NOMO-1 treated with DMSO at 0.1 percent for 48 hours (cell line): ENCODE measurements around the gene FAM227B.
"Not testable (repeated sequence)": the region's sequence is repeated elsewhere in the genome, so short reads cannot be mapped to it uniquely, and the experiment has no call there.

Source experiments
- DNase-seq: peaks from one replicate; lab custom pipeline; 2025; ENCODE audit not compliant: unreplicated experiment; lab: John Stamatoyannopoulos, UW

Gene FAM227B

GRCh38 chr15:49441356-49441755 lies 179.3 kb downstream of the FAM227B start:
- DNase-seq: no peak

DNA sequence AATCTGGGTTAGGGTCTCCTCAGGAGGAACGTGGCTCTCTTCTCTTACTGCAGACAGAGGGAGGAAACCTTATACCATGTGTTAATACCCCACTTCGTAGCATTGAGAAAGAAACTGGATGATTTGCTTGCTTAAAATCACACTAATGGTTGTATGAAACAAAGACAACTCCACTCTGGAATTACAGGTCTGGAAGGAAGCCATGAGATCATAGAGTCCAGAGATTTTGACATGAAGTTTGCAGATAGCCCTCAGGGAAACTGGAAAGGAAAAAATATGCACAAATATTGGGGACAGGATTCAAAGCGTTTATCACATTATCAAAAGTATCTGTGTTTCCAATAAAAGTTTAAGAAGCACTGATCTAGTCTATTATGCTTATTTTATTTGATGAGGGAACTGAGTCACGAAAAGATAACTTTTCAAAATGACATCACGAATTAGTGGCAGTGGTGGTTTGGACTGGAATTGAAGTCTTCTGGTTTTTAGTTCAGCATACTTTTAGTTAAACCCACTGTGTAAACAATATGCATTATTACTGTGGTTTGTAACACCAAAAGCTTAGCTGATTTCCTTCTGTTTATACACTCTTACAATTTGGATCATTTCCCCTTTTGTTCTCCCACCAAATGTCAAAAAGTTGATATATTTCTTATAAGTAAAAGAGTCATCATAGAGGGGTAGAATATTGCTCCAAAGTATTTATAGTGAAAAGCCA lies 180.8 kb downstream of the FAM227B start:
- peak; percentile 83 for DNase-seq

GRCh38 chr15:49438962-49439631 lies 181.5 kb downstream of the FAM227B start:
- DNase-seq: peak; percentile 93

GRCh38 chr15:49436751-49437150 lies 183.9 kb downstream of the FAM227B start:
- no peak for DNase-seq

DNA sequence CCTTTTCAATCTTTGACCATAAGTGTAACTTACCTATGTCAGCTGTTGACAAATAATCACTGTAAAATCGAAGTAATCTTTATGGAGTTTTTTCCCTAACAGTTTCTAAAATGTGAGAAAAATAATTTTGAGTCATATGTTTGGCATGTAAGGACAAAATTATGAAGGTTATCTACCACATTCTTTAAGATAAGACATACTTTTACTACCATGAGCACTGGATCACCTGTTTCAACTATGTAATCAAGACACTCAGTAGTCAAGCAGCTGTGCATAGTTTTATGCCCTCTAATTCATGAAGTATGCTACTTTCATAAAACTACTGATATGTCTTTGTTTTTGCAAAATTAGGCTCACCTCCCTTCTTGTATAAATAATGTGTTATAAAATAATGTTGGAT lies 185.4 kb downstream of the FAM227B start:
- DNase-seq: no peak

DNA sequence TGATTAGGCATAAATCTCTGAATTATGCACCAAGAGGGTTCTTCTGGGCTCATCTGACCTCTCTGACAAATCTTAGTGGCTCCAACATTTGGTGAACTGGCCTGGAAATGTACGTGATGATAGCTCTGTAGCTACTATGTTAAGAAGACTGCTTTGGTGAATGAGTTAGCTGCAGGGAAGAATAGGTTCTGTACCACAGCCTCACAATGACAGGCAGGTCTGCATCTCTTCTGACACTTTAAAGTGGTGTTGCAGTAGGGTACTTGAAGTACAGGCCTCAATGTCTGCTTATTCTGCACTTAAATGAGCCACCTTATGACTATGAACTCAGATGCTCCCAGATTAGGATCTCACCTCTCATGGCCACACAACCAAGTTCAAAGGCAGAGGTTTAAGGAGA lies 190.6 kb downstream of the FAM227B start:
- no peak for DNase-seq

DNA sequence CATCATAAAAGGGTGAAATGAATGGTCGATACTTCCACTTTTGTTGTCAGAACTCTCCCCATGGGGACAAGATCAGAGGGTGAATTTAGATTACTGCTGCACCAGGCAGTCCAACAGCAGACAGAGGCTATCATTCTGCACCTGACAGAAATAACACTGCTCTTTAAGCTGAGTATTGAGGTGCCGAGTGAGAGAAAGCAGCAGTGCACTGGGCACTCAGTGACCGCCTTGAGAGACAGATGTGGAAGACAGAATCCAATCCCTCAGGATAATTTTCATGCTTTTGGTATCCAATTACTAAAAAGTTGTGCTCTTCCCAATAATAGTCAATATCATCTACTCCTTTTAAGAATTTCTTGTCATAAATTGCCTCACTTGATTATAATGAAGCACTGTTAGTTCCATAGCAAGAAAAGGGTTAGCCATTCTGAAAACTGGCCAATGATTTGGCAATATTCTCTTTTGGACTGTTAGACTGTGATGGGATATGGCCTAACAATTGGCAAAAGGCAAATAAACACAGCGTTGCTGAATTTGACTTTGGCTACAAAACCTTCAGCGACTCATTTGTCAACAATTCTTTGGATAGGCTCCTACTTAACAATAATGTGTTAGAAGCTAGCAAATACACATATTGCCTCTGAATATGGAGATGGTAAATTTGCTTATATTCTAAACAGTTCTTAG lies 192.1 kb downstream of the FAM227B start:
- no peak for DNase-seq

- no peak for DNase-seq
Measured at GRCh38 chr15:49427372-49427771, 193.2 kb downstream of the FAM227B start.

DNA sequence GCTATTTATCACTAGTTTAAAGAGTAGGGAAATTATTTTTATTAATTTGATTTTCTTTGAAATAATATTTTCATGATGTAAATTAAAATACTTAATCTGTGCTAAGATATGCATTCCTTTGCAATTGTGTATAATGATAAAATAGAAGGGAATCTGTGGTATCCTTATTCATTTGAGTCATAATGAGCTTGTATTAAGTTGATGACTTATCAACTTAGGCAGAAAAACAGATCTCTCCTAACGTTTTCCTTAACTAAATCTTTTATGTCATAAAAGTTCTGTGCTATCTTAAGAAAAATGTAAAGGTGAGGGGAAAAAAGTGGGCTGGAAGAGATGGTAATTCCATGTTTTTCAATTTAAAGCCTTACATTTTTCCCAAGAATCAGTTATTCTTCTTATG lies 195.7 kb downstream of the FAM227B start:
- DNase-seq: no peak

GRCh38 chr15:49423901-49424550 lies 196.6 kb downstream of the FAM227B start:
- no peak for DNase-seq

GRCh38 chr15:49423021-49423420 lies 197.6 kb downstream of the FAM227B start, which contains the start of gene FGF7:
Gene FGF7 (plus strand): TSS chr15:49423242. CDS start chr15:49424298, 1,056 bp downstream.
- no peak for DNase-seq

DNA sequence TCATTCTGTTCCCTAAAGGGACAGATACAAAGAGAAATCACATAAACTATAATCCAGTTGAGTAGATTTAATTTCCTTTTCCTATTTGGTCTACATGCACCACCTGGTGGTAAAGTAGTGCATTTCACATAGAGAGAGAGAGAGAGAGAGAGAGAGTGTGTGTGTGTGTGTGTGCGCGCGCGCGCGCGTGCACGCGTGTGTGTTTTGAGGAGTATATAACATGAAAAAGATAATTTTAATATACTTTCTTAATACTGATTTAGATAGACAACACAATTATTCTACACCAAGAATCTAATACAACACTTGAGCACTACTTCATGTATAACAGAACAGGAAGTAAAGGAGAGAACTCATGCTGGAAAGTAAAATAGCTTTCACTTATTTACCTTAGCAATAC lies 198.6 kb downstream of the FAM227B start:
- no peak for DNase-seq

GRCh38 chr15:49418811-49419210 lies 201.8 kb downstream of the FAM227B start:
- DNase-seq: no peak

DNA sequence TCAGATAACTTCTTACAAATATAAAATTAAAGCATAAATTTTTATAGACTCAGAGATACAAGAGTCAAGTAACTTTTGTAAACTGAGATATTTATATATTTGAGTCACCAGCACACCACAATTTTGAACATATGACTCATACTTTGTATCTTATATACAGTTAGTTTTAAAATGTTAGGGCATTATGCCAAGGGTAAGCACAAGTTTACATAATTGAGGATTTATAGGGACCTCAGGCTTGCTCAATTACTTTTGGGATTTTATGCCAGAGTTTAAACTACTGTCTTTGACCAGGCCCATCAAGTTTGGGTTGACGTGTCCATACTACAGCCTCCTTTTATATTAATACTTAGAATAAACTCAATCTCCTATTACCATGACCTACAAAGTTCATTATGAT lies 205.0 kb downstream of the FAM227B start:
- DNase-seq: no peak

DNA sequence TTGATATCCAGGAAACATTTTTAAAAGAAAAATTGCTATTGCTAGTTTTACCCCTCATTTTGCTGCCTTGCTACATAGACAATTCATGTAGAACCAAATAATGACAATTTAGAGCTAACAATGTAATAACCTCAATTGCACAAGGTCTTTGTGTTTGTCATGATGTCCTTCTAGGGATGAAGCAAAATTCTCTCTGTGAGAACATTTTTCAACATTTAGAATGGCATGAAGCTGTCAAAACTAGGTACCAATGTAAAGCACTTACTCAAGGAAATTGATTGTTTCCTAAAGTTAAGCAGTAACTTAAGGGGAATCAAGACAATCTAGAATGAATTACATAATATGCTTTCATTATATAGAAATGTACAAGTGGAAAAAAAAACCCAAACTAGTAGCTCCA lies 205.5 kb downstream of the FAM227B start:
- DNase-seq: no peak

DNA sequence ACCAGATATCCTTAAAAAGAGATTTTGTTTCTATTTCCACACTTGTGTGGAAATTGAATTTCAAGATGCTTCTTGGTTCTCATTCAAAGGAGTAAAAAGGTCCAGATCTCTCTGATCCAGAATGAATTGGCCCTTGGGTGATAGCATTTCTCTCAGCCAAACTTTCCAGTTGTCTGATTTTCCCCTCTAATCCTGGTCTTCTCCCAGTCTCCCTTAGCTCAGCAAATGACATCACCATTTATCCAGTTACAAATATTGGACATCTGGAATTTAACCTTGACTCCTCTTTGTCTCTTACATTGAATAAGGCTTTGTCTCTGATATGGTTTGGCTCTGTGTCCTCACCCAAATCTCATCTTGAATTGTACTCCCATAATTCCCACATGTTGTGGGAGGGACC lies 207.8 kb downstream of the FAM227B start:
- no peak for DNase-seq

DNA sequence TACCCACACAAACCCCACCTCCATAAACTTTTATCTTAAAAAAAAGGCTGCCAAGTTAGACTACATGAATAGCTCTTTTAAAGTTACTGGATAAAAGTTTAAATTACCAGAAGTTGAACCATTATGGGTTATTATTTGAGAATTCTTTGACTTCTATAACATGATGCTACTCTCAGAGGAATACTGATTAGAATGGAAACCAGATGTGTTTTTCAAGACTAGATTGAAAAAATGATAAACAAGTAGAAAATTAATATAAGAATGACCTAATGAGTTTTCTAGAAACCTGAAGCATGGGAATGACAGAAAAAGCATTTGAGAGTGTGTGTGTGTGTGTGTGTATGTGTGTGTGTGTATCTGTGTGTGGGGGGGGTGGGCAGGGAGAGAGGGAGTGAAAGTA lies 210.0 kb downstream of the FAM227B start:
- no peak for DNase-seq

DNA sequence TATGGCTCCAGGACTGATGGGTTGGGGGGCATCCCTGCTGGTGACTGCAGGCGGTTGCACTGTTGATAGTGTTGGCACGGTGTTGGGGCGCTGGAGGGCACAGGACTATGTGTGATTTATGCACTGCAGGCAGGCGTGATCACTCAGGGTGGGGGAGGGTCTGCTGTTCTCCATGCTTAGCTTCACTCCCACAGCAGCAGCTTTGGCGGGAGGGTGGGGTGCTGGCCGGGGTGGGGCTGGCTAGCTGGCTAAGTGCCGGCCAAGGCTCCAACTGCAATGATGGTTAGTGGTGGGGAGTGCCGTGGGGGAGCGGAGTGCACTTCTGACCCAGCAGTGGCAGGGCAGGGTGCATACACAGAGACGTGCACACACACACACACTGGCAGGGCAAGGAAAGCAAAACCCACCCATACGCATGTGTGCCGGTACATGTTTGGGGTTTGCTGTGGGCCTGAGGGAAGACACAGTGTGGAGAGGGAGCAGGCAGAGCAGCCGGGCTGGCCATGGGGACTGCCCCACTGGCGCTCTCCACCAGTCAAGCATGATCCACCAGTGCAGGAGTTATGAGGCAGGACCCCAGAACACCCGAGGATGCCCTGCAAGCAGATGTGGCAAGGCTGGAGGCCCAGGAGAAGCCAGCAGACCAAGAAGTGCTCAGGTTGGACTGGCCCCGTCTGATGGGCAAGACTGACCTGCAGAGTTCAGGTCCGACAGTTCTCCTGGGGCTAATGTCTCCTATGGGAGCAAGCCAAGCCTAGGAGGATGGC lies 214.1 kb downstream of the FAM227B start:
- no peak for DNase-seq

DNA sequence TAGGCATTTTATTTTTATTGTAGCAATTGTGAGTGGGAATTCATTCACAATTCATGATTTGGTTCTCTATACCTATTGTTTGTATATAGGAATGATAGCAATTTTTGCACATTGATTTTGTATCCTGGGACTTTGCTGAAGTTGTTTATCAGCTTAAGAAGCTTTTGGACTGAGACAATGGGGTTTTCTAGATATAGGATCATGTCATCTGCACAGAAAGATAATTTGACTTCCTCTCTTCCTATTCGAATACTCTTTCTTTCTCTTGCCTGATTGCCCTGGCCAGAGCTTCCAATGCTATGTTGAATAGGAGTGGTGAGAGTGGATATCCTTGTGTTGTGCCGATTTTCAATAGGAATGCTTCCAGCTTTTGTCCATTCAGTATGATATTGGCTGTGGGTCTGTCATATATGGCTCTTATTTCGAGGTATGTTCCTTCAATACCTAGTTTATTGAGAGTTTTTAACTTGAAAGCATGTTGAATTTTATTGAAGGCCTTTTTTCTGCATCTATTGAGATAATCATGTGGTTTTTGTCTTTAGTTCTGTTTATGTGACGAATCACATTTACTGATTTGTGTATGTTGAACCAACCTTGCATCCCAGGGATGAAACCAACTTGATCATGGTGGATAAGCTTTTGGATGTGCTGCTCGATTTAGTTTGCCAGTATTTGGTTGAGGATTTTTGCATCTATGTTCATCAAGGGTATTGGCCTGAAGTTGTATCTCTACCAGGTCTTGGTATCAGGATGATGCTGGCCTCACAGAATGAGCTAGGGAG lies 217.9 kb downstream of the FAM227B start:
- not testable (repeated sequence) for DNase-seq

- peak; percentile 88 for DNase-seq
Measured at GRCh38 chr15:49387471-49387870, 233.1 kb downstream of the FAM227B start.
